ENCODE data around the gene CITED4.

CITED4 gene

GRCh38 chr1:40825996-40826395, 36.2 kb downstream of the CITED4 start:
- DNase-seq (ENCODE audit: low read depth): no peak
- TF ChIP-seq CTCF (conservative IDR thresholded peaks at IDR 0.05; ENCODE audit: low read length): no peak
- H3K4me3 ChIP-seq (ENCODE audit: low read length): no peak overlapping the region

- DNase-seq (ENCODE audit: low read depth): no peak
- no peak for TF ChIP-seq CTCF (conservative IDR thresholded peaks at IDR 0.05; ENCODE audit: low read length)
- H3K4me3 ChIP-seq (ENCODE audit: low read length): no peak overlapping the region
Observed at GRCh38 chr1:40825435-40825788, 36.8 kb downstream of the CITED4 start.

- no peak for TF ChIP-seq CTCF (conservative IDR thresholded peaks at IDR 0.05; ENCODE audit: low read length)
Observed at GRCh38 chr1:40824591-40825434, 37.4 kb downstream of the CITED4 start.

GRCh38 chr1:40823983-40824382, 38.2 kb downstream of the CITED4 start:
- no peak for TF ChIP-seq CTCF (conservative IDR thresholded peaks at IDR 0.05; ENCODE audit: low read length)

More at GRCh38 chr1:40824591-40825434, 37.4 kb downstream of the CITED4 start:
- peak; percentile 12 for DNase-seq (ENCODE audit: low read depth)
- H3K4me3 ChIP-seq (ENCODE audit: low read length): no peak overlapping the region

GRCh38 chr1:40823345-40823744, 38.8 kb downstream of the CITED4 start:
- no peak for TF ChIP-seq CTCF (conservative IDR thresholded peaks at IDR 0.05; ENCODE audit: low read length)
- H3K4me3 ChIP-seq (ENCODE audit: low read length): no peak overlapping the region
- no peak for DNase-seq (ENCODE audit: low read depth)

More at GRCh38 chr1:40823983-40824382, 38.2 kb downstream of the CITED4 start:
- no peak for DNase-seq (ENCODE audit: low read depth)
- no peak overlapping the region for H3K4me3 ChIP-seq (ENCODE audit: low read length)

- no peak overlapping the region for H3K4me3 ChIP-seq (ENCODE audit: low read length)
- no peak for DNase-seq (ENCODE audit: low read depth)
- no peak for TF ChIP-seq CTCF (conservative IDR thresholded peaks at IDR 0.05; ENCODE audit: low read length)
Observed at GRCh38 chr1:40822890-40823289, 39.3 kb downstream of the CITED4 start.

Data from AG10803 (cell line).